Lower leg skin (tissue), 4 donors: Measurements from ENCODE around the gene PLEKHB1. TPM values are rescaled to one million over a fixed set of nuclear protein-coding genes. Genes with fewer than 3 reads are reported as not detected.

Experiments used
- DNase-seq, 2 donors: peaks; one replicate each; pipeline ENCODE4 v3.0.0-alpha.2; 2019; ENCODE audit warnings: low spot score in 2 of 2
- H3K4me3 ChIP-seq: fragments of 200-600 bp; sonication (generic); 2 replicates; pipeline ENCODE4 v1.5.1; 2017; ENCODE audit warnings: mild to moderate bottlenecking, low read depth; ENCODE audit not compliant: poor library complexity, severe bottlenecking
- CTCF ChIP-seq, 3 donors: fragments of 450-650 bp; IDR thresholded peaks; one replicate each; pipeline ENCODE4 v1.5.1; 2016; ENCODE audit warnings: antibody characterized with exemption in 3 of 3, mild to moderate bottlenecking in 3 of 3, moderate library complexity in 2 of 3
- POLR2A ChIP-seq, 2 donors: fragments of 450-650 bp; IDR thresholded peaks; one replicate each; pipeline ENCODE4 v1.6.1; 2016 to 2017; ENCODE audit warnings: antibody characterized with exemption in 2 of 2, mild to moderate bottlenecking in 1 of 2, moderate library complexity in 1 of 2
- WGBS, 2 donors: methylation state at CpG; one replicate each; pipeline ENCODE4 v1.1.5; 2018; 5-methylcytosine and 5-hydroxymethylcytosine counted together
- intact Hi-C: fragments of 100-400 bp; cut with DNase I; formaldehyde crosslinking; loops from one replicate; pipeline ENCODE4 v1.15.0; 2023; ENCODE audit warnings: low total_unique reads
- total RNA-seq, 4 donors: library from RNA; depleted of rRNA; stranded (reverse); fragments of >200 nt; gene quantifications; one replicate each; pipeline ENCODE4 v1.1.0, GENCODE V29; 2016

The PLEKHB1 gene
- total RNA-seq, 4 donors from 2014 or later = 2.9 to 18.9 (median 9.1) TPM

- DNase-seq = no peak
- no peak for TF ChIP-seq POLR2A (IDR thresholded peaks at IDR 0.05)
- TF ChIP-seq CTCF (IDR thresholded peaks at IDR 0.05) = no peak
- intact Hi-C loops = no loop called here
- no peak overlapping the region for H3K4me3 ChIP-seq
Observed at GRCh38 chr11:73641668-73642067, 4.7 kb upstream of the PLEKHB1 start.

GRCh38 chr11:73645121-73645969, 1.0 kb upstream of the PLEKHB1 start:
- intact Hi-C loops = no loop called here
- WGBS, 2 donors = 36 to 46% methylated on average over 16 of the region's 16 CpGs
- no peak for TF ChIP-seq CTCF (IDR thresholded peaks at IDR 0.05)
- no peak for TF ChIP-seq POLR2A (IDR thresholded peaks at IDR 0.05)
- DNase-seq = no peak
- H3K4me3 ChIP-seq = no peak overlapping the region

GRCh38 chr11:73647459-73648100, 1.2 kb downstream of the PLEKHB1 start:
- TF ChIP-seq POLR2A (IDR thresholded peaks at IDR 0.05) (no peak), CTCF (IDR thresholded peaks at IDR 0.05) (no peak)
- intact Hi-C loops = no loop called here
- 9 to 14% methylated on average over 23 of the region's 23 CpGs for WGBS, 2 donors

GRCh38 chr11:73648121-73648520, 1.7 kb downstream of the PLEKHB1 start:
- TF ChIP-seq POLR2A (IDR thresholded peaks at IDR 0.05) (no peak), CTCF (IDR thresholded peaks at IDR 0.05) (no peak)
- intact Hi-C loops = no loop called here
- H3K4me3 ChIP-seq = no peak overlapping the region
- 92 to 93% methylated on average over 9 of the region's 9 CpGs for WGBS, 2 donors
- DNase-seq = no peak

More at GRCh38 chr11:73647459-73648100, 1.2 kb downstream of the PLEKHB1 start:
- peak; percentile 72 to 95 for DNase-seq
- no peak overlapping the region for H3K4me3 ChIP-seq

GRCh38 chr11:73648571-73649046, 2.2 kb downstream of the PLEKHB1 start:
- intact Hi-C loops = no loop called here
- no peak overlapping the region for H3K4me3 ChIP-seq
- 63 to 71% methylated on average over 8 of the region's 8 CpGs for WGBS, 2 donors
- no peak for TF ChIP-seq CTCF (IDR thresholded peaks at IDR 0.05)
- no peak for TF ChIP-seq POLR2A (IDR thresholded peaks at IDR 0.05)
- no peak for DNase-seq
